Stimulated activated naive B cell treated with anti-CD40 and anti-IgM and Interleukin-4, amounts not matched to agents 10 μg/mL and 1 μg/mL and 100 μg/mL, for 72 hours (primary cell): ENCODE data around the gene ZNF654.

Experiments used
- ATAC-seq, 2 donors: fragments of 150-1000 bp; cut with Tn5 transposase; replicated peaks; 2 replicates each; pipeline ENCODE4 v1.10.0; 2021; ENCODE audit warnings: moderate library complexity in 1 of 2
- DNase-seq: peaks from one replicate; pipeline ENCODE4 v3.0.0; 2021
- H3K27ac Mint-ChIP-seq: one replicate; pipeline ENCODE4 v1.8.0; 2022; ENCODE audit warnings: mild to moderate bottlenecking, mixed read lengths
- H3K27me3 Mint-ChIP-seq, 2 donors: one replicate each; pipeline ENCODE4 v1.8.0; 2022; ENCODE audit warnings: mixed read lengths in 2 of 2
- H3K36me3 Mint-ChIP-seq, 2 donors: one replicate each; pipeline ENCODE4 v1.8.0; 2022; ENCODE audit warnings: mixed read lengths in 2 of 2, mild to moderate bottlenecking in 1 of 2
- H3K4me1 Mint-ChIP-seq, 2 donors: one replicate each; pipeline ENCODE4 v1.8.0; 2022; ENCODE audit warnings: mixed read lengths in 2 of 2, mild to moderate bottlenecking in 1 of 2
- H3K4me3 Mint-ChIP-seq, 2 donors: one replicate each; pipeline ENCODE4 v1.8.0; 2022; ENCODE audit warnings: mild to moderate bottlenecking in 2 of 2, mixed read lengths in 2 of 2, moderate library complexity in 1 of 2
- H3K9me3 Mint-ChIP-seq, 2 donors: one replicate each; pipeline ENCODE4 v1.8.0; 2022; ENCODE audit warnings: mixed read lengths in 2 of 2, mild to moderate bottlenecking in 1 of 2

The ZNF654 gene

DNA sequence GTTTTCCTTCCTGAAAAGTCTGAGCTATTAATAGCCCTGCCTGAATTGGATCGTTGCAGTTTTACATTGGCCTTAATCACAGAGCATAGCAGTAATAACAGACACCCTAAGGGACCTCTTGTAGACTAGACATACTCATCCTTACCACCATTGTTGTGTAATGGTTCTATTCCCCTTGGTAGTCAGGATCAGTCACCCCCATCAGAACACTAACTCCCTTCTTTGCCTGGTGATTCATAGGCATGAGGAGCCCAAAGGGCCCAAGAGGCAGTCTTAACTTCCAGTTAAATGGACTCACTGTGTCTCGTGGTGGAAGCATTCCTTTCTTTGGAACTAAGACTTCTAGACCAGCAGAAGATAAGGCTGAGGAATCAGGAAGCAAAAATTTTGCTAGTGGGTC, 20.5 kb upstream of the ZNF654 start:
- peaks cover 0 to 11% of the 10 kb centered on the region in 2 donors for H3K27me3 Mint-ChIP-seq
- no peak overlapping the region for H3K27ac Mint-ChIP-seq
- no peaks in the 10 kb centered on the region for H3K36me3 Mint-ChIP-seq
- H3K4me3 Mint-ChIP-seq: no peak overlapping the region
- ATAC-seq (no peak), DNase-seq (no peak)
- H3K9me3 Mint-ChIP-seq: no peaks in the 10 kb centered on the region
- peaks cover 0 to 10% of the 10 kb centered on the region in 2 donors for H3K4me1 Mint-ChIP-seq

GRCh38 chr3:88040529-88040928, 18.5 kb upstream of the ZNF654 start:
- H3K9me3 Mint-ChIP-seq: no peaks in the 10 kb centered on the region
- no peak overlapping the region for H3K4me3 Mint-ChIP-seq
- peaks cover 0 to 11% of the 10 kb centered on the region in 2 donors for H3K27me3 Mint-ChIP-seq
- no peak overlapping the region for H3K27ac Mint-ChIP-seq
- DNase-seq (no peak), ATAC-seq (no peak)
- H3K36me3 Mint-ChIP-seq: no peaks in the 10 kb centered on the region
- H3K4me1 Mint-ChIP-seq: peaks cover 0 to 5% of the 10 kb centered on the region in 2 donors

DNA sequence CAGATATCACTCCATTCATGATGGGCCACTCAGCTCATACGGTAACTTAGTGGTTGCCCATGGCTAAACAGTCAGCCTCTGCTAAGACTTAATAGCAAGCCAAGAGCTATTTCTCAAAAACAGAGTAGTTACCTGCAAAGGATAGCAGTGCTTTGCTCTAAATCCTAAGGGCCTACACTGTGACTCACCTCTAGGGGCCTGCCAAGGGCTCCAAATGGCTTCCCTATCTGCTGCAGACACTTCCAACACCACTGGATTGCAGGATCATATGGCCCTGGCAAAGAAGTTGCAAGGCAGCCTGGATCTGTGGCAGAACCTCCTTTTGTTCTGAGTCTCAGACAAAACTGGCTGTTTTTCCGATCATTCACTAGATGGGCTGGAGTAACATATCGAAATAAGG, 18.1 kb upstream of the ZNF654 start:
- no peak overlapping the region for H3K27ac Mint-ChIP-seq
- no peak overlapping the region for H3K4me3 Mint-ChIP-seq
- ATAC-seq (no peak), DNase-seq (no peak)
- H3K4me1 Mint-ChIP-seq: peaks cover 0 to 5% of the 10 kb centered on the region in 2 donors
- H3K9me3 Mint-ChIP-seq: no peaks in the 10 kb centered on the region
- H3K36me3 Mint-ChIP-seq: no peaks in the 10 kb centered on the region
- H3K27me3 Mint-ChIP-seq: peaks cover 0 to 11% of the 10 kb centered on the region in 2 donors

GRCh38 chr3:88044411-88044810, 14.6 kb upstream of the ZNF654 start:
- peaks cover 0 to 10% of the 10 kb centered on the region in 2 donors for H3K4me1 Mint-ChIP-seq
- H3K27me3 Mint-ChIP-seq: no peaks in the 10 kb centered on the region
- H3K4me3 Mint-ChIP-seq: no peak overlapping the region
- no peak overlapping the region for H3K27ac Mint-ChIP-seq
- no peaks in the 10 kb centered on the region for H3K9me3 Mint-ChIP-seq
- ATAC-seq (no peak), DNase-seq (no peak)
- H3K36me3 Mint-ChIP-seq: no peaks in the 10 kb centered on the region

DNA sequence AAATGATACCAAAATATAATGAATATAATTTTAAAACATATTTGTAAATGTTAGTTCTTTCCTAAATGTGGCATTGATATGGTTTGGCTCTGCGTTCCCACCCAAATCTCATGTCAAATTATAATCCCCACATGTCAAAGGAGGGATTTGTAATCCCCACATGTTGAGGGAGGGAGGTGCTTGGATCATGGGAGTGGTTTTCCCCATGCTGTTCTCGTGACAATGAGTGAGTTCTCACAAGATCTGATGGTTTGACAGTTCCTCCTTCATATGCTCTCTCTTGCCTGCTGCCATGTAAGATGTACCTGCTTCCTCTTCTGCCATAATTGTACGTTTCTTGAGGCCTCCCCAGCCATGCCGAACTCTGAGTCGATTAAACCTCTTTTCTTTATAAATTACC, 12.3 kb upstream of the ZNF654 start:
- Mint-ChIP-seq H3K4me3 (no peak overlapping the region), H3K36me3 (no peaks in the 10 kb centered on the region), H3K27me3 (no peaks in the 10 kb centered on the region), H3K27ac (no peak overlapping the region), H3K4me1 (peaks cover 2 to 17% of the 10 kb centered on the region in 2 donors), H3K9me3 (no peaks in the 10 kb centered on the region)
- no peak for DNase-seq
- no peak for ATAC-seq

DNA sequence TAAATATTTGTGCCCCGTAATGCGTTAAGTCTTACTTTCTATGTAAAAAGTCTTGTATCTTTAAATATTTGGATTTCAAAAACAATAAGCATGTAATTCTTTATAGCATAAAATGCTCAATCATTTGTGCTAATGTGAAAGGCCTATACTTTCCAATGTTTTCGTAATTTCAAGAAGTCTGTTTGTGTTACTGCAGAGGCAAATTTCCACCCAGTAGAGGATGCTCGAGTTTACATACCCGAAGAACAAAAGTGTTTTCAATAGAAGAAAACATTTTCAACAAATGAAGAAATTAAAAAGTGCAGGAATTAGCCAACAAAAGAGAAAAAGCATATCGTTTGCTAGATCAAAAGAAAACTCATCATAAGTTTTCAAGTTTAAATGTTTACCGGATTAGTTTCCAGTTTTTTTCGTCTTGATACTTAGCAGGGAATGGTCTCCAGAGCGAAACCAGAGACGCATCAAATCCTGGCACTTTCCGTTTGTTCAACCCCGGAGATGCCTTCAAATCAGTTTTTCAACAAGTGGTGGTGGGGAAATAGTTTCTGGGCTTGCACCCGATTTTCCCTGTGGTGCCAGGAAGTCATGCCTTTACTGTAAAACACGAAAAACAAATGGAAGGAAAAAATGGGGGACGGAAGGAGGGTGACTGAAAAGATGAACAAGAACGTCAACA, 1.3 kb upstream of the ZNF654 start:
- Mint-ChIP-seq H3K4me1 (peaks cover 17 to 37% of the 10 kb centered on the region in 2 donors), H3K4me3 (peak overlapping the region; percentile 96 to 99), H3K36me3 (peaks cover 16 to 26% of the 10 kb centered on the region in 2 donors), H3K9me3 (no peaks in the 10 kb centered on the region), H3K27ac (peak overlapping the region; percentile 99), H3K27me3 (no peaks in the 10 kb centered on the region)
- DNase-seq (no peak), ATAC-seq (no peak)

- H3K36me3 Mint-ChIP-seq: peaks cover 16 to 26% of the 10 kb centered on the region in 2 donors
- ATAC-seq (no peak), DNase-seq (no peak)
- no peaks in the 10 kb centered on the region for H3K9me3 Mint-ChIP-seq
- H3K27me3 Mint-ChIP-seq: no peaks in the 10 kb centered on the region
- peak overlapping the region; percentile 96 to 99 for H3K4me3 Mint-ChIP-seq
- peak overlapping the region; percentile 99 for H3K27ac Mint-ChIP-seq
- H3K4me1 Mint-ChIP-seq: peaks cover 17 to 37% of the 10 kb centered on the region in 2 donors
These were observed 812 bp upstream of the ZNF654 start for GRCh38 chr3:88058306-88058580.

- peaks cover 14 to 22% of the 10 kb centered on the region in 2 donors for H3K36me3 Mint-ChIP-seq
- ATAC-seq (peak in 1 of 2 donors; percentile 13), DNase-seq (no peak)
- peak overlapping the region; percentile 96 to 99 for H3K4me3 Mint-ChIP-seq
- H3K4me1 Mint-ChIP-seq: peaks cover 22 to 48% of the 10 kb centered on the region in 2 donors
- peak overlapping the region; percentile 99 for H3K27ac Mint-ChIP-seq
- H3K9me3 Mint-ChIP-seq: no peaks in the 10 kb centered on the region
- no peaks in the 10 kb centered on the region for H3K27me3 Mint-ChIP-seq
These were observed 520 bp downstream of the ZNF654 start for GRCh38 chr3:88059380-88060170.

DNA sequence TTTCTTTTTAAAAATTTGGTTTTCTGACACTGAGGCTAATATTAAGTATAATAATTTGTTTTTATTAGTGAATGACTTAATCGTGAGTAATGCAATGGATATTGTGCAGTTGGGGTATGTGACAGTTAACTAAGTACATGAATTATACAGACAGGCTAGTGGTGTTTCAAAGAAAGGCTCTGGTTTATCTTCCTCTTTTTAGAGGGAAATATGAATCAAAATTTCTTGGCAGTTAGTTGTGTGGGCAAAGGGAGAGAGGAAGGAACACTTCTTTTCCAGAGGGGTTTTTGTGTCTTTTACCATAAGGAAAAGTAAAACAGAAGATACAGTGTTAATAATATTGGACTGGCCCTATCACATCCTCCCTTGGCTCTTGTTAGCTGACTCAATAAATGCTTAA, 2.7 kb downstream of the ZNF654 start:
- DNase-seq (no peak), ATAC-seq (no peak)
- Mint-ChIP-seq H3K36me3 (peaks cover 2 to 12% of the 10 kb centered on the region in 2 donors), H3K27ac (no peak overlapping the region), H3K27me3 (no peaks in the 10 kb centered on the region), H3K4me1 (peaks cover 16 to 40% of the 10 kb centered on the region in 2 donors), H3K4me3 (peak overlapping the region in 1 of 2 donors; percentile 29), H3K9me3 (no peaks in the 10 kb centered on the region)

- DNase-seq (no peak), ATAC-seq (no peak)
- peaks cover 17 to 33% of the 10 kb centered on the region in 2 donors for H3K4me1 Mint-ChIP-seq
- H3K27ac Mint-ChIP-seq: no peak overlapping the region
- no peak overlapping the region for H3K4me3 Mint-ChIP-seq
- peaks cover 0 to 7% of the 10 kb centered on the region in 2 donors for H3K9me3 Mint-ChIP-seq
- no peaks in the 10 kb centered on the region for H3K27me3 Mint-ChIP-seq
- peaks cover 11 to 25% of the 10 kb centered on the region in 2 donors for H3K36me3 Mint-ChIP-seq
These were observed 16.0 kb downstream of the ZNF654 start for GRCh38 chr3:88075072-88075471.

DNA sequence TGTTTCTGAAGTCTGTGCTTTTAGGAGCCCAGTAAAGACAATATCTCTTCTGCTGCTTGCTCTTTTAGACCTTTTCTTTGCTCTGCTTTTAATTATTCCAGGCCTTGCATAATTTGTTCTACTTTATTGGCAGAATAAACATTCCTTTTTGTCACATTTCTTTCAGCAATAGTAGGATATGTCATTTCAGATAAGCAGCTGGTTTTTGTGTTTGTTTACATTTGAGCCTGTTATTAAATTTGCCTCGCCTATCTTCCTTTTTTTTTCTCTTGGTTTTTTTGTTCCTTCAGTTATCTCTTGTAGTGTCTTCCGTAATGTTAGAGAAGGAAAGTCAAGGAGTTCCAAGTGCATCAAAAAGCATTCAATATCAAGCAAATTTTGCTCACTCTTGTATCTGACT, 16.4 kb downstream of the ZNF654 start:
- Mint-ChIP-seq H3K4me3 (no peak overlapping the region), H3K9me3 (peaks cover 0 to 7% of the 10 kb centered on the region in 2 donors), H3K4me1 (peaks cover 19 to 36% of the 10 kb centered on the region in 2 donors), H3K36me3 (peaks cover 11 to 25% of the 10 kb centered on the region in 2 donors), H3K27me3 (no peaks in the 10 kb centered on the region), H3K27ac (no peak overlapping the region)
- no peak for ATAC-seq
- DNase-seq: no peak

DNA sequence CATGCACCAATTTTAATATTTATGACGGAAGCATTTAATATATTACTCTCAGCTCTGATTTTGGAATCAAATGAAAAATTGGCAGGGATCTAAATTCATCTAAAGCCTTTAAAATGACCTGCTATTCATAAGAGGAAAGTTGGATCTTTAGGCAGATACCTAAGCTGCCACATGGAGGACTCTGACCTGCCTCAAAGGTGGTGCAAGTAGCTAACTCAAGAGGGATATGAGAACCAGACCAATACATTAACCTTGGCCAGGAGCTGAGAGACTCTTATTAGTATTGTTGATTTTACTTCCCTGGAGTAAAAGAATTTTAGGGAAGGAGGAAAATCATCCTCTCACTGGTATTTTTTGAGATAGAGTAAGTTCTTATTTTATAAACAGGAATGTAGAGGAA, 17.7 kb downstream of the ZNF654 start:
- no peak for DNase-seq
- Mint-ChIP-seq H3K4me3 (no peak overlapping the region), H3K9me3 (peaks cover 0 to 7% of the 10 kb centered on the region in 2 donors), H3K27ac (no peak overlapping the region), H3K4me1 (peaks cover 21 to 48% of the 10 kb centered on the region in 2 donors), H3K36me3 (peaks cover 13 to 21% of the 10 kb centered on the region in 2 donors), H3K27me3 (no peaks in the 10 kb centered on the region)
- ATAC-seq: no peak

DNA sequence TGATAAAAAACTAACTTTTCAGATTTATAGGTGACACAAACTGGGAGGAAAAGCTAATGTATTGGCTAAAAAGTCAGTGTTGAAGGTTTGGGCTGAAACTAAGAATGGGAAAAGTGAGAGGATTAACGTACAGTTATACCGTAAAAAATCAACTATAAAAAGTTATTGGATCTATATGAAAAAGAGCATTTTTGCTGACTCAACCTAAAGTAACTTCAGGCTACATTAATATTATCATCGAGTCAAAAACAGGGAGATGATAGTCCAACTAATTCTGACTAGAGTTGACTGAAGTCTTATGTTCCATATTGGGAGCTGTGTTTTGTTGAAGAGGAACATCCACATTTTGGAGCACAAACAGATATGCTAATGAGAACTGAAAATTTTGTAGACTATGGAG, 19.9 kb downstream of the ZNF654 start:
- no peaks in the 10 kb centered on the region for H3K9me3 Mint-ChIP-seq

GRCh38 chr3:88082854-88083253, 23.8 kb downstream of the ZNF654 start:
- no peaks in the 10 kb centered on the region for H3K9me3 Mint-ChIP-seq
- ATAC-seq: no peak
- H3K36me3 Mint-ChIP-seq: peaks cover 11 to 17% of the 10 kb centered on the region in 2 donors
- H3K27ac Mint-ChIP-seq: no peak overlapping the region
- H3K4me3 Mint-ChIP-seq: no peak overlapping the region
- no peak for DNase-seq
- H3K27me3 Mint-ChIP-seq: no peaks in the 10 kb centered on the region
- peaks cover 15 to 35% of the 10 kb centered on the region in 2 donors for H3K4me1 Mint-ChIP-seq

More for the DNA sequence above, 19.9 kb downstream of the ZNF654 start:
- DNase-seq (no peak), ATAC-seq (no peak)
- no peaks in the 10 kb centered on the region for H3K27me3 Mint-ChIP-seq
- H3K27ac Mint-ChIP-seq: no peak overlapping the region
- no peak overlapping the region for H3K4me3 Mint-ChIP-seq
- peaks cover 27 to 57% of the 10 kb centered on the region in 2 donors for H3K4me1 Mint-ChIP-seq
- H3K36me3 Mint-ChIP-seq: peaks cover 9 to 20% of the 10 kb centered on the region in 2 donors

- Mint-ChIP-seq H3K27me3 (no peaks in the 10 kb centered on the region), H3K36me3 (peaks cover 16 to 22% of the 10 kb centered on the region in 2 donors), H3K27ac (no peak overlapping the region), H3K4me3 (no peak overlapping the region), H3K9me3 (no peaks in the 10 kb centered on the region), H3K4me1 (peaks cover 13 to 27% of the 10 kb centered on the region in 2 donors)
- ATAC-seq: no peak
- DNase-seq: no peak
These were observed 25.0 kb downstream of the ZNF654 start for GRCh38 chr3:88084097-88084501.
